Measurements from ENCODE around the gene KCNQ1. TPM values are rescaled to one million over a fixed set of nuclear protein-coding genes. Genes with fewer than 3 reads are reported as not detected.

KCNQ1 gene
- total and polyA plus RNA-seq, 2 of the 13 experiments (the other 11 are each of a cell fraction or from before 2014, with no cell fraction given), result 0.02 to 0.08 TPM

GRCh38 chr11:2400069-2400761 is 44.6 kb upstream of the KCNQ1 start, which contains the start of gene TSSC4 (continued):
- TF ChIP-seq GZF1 (CRISPR knock-in tag; IDR thresholded peaks at IDR 0.05), result no peak
- TF ChIP-seq ZNF253 (CRISPR knock-in tag; IDR thresholded peaks at IDR 0.05; ENCODE audit: borderline replicate concordance), result no peak
- peak; percentile 23; the same call in 1 of the 2 replicates for TF ChIP-seq ZNF564 (CRISPR knock-in tag; IDR thresholded peaks at IDR 0.05)
- TF ChIP-seq ZNF282 (IDR thresholded peaks at IDR 0.05; ENCODE audit: partially characterized antibody), result no peak
- TF ChIP-seq, protein P1, sequence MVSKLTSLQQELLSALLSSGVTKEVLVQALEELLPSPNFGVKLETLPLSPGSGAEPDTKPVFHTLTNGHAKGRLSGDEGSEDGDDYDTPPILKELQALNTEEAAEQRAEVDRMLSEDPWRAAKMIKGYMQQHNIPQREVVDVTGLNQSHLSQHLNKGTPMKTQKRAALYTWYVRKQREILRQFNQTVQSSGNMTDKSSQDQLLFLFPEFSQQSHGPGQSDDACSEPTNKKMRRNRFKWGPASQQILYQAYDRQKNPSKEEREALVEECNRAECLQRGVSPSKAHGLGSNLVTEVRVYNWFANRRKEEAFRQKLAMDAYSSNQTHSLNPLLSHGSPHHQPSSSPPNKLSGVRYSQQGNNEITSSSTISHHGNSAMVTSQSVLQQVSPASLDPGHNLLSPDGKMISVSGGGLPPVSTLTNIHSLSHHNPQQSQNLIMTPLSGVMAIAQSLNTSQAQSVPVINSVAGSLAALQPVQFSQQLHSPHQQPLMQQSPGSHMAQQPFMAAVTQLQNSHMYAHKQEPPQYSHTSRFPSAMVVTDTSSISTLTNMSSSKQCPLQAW (CRISPR knock-in tag; IDR thresholded peaks at IDR 0.05), result peak; percentile 84
- TF ChIP-seq FOXK2 (IDR thresholded peaks at IDR 0.05), result peak; percentile 88
- no peak for TF ChIP-seq MYNN (CRISPR knock-in tag; IDR thresholded peaks at IDR 0.05; ENCODE audit: low read depth)
- TF ChIP-seq, protein P2, sequence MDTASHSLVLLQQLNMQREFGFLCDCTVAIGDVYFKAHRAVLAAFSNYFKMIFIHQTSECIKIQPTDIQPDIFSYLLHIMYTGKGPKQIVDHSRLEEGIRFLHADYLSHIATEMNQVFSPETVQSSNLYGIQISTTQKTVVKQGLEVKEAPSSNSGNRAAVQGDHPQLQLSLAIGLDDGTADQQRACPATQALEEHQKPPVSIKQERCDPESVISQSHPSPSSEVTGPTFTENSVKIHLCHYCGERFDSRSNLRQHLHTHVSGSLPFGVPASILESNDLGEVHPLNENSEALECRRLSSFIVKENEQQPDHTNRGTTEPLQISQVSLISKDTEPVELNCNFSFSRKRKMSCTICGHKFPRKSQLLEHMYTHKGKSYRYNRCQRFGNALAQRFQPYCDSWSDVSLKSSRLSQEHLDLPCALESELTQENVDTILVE (CRISPR knock-in tag; IDR thresholded peaks at IDR 0.05), result peak; percentile 99
- peak; percentile 57; the same call in 1 of the 2 replicates for TF ChIP-seq NFYB (CRISPR knock-in tag; IDR thresholded peaks at IDR 0.05)
- TF ChIP-seq HNF4A (CRISPR knock-in tag; IDR thresholded peaks at IDR 0.05), result peak; percentile 21; the same call in 1 of the 2 replicates
- no peak; the same call in 1 of the 2 replicates for TF ChIP-seq EEA1 (CRISPR knock-in tag; IDR thresholded peaks at IDR 0.05; ENCODE audit: borderline replicate concordance)
- peak; percentile 99 for TF ChIP-seq CREM (IDR thresholded peaks at IDR 0.05)
- peak; percentile 69; the same call in 1 of the 2 replicates for TF ChIP-seq CREM (CRISPR knock-in tag; IDR thresholded peaks at IDR 0.05)
- TF ChIP-seq NR1H2 (CRISPR knock-in tag; IDR thresholded peaks at IDR 0.05; ENCODE audit: borderline replicate concordance, low read depth), result no peak
- no peak for TF ChIP-seq PRPF4 (IDR thresholded peaks at IDR 0.05; ENCODE audit: low read depth, low read length, poor library complexity, severe bottlenecking)
- no peak for TF ChIP-seq ZNF629 (CRISPR knock-in tag; conservative IDR thresholded peaks at IDR 0.05)
- TF ChIP-seq ZNF891 (CRISPR knock-in tag; IDR thresholded peaks at IDR 0.05), result peak; percentile 84; the same call in 1 of the 2 replicates
- 0 out of 2 replicates have a peak, but pooled peaks have one; percentile 33 for TF ChIP-seq TGIF2 (CRISPR knock-in tag; IDR thresholded peaks at IDR 0.05)
- TF ChIP-seq, protein P3, sequence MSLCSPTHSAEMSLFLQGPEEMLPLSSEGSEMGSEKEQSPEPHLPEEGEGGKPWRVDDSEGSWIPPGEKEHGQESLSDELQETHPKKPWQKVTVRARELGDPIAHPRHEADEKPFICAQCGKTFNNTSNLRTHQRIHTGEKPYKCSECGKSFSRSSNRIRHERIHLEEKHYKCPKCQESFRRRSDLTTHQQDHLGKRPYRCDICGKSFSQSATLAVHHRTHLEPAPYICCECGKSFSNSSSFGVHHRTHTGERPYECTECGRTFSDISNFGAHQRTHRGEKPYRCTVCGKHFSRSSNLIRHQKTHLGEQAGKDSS (CRISPR knock-in tag; IDR thresholded peaks at IDR 0.05; ENCODE audit: borderline replicate concordance, low read depth), result peak; percentile 53; the same call in 1 of the 2 replicates
- TF ChIP-seq ZNF234 (CRISPR knock-in tag; conservative IDR thresholded peaks at IDR 0.05), result no peak
- TF ChIP-seq HNF4G (IDR thresholded peaks at IDR 0.05; ENCODE audit: borderline replicate concordance, low read depth, low read length), result no peak
- peak; percentile 72; the same call in 1 of the 2 replicates for TF ChIP-seq HNF4G (CRISPR knock-in tag; IDR thresholded peaks at IDR 0.05; ENCODE audit: borderline replicate concordance, low read depth)
- peak; percentile 92 for TF ChIP-seq UBTF (CRISPR knock-in tag; IDR thresholded peaks at IDR 0.05)
- TF ChIP-seq, protein P4, sequence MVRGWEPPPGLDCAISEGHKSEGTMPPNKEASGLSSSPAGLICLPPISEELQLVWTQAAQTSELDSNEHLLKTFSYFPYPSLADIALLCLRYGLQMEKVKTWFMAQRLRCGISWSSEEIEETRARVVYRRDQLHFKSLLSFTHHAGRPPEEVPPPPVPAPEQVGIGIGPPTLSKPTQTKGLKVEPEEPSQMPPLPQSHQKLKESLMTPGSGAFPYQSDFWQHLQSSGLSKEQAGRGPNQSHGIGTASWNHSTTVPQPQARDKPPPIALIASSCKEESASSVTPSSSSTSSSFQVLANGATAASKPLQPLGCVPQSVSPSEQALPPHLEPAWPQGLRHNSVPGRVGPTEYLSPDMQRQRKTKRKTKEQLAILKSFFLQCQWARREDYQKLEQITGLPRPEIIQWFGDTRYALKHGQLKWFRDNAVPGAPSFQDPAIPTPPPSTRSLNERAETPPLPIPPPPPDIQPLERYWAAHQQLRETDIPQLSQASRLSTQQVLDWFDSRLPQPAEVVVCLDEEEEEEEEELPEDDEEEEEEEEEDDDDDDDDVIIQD (CRISPR knock-in tag; IDR thresholded peaks at IDR 0.05; ENCODE audit: low read depth), result no peak

Data from HepG2 (cell line).